Panc1 (cell line): ENCODE results near the gene MYDGF. TPM values are rescaled to one million over a fixed set of nuclear protein-coding genes. Genes with fewer than 3 reads are reported as not detected.

Experiments used
- ATAC-seq: fragments of 200-7000 bp; cut with Tn5 transposase; 2 replicates; pipeline ENCODE4 v1.9.1; 2020; ENCODE audit warnings: mild to moderate bottlenecking, moderate library complexity
- BruUV-seq: library from RNA; stranded (reverse); fragments of 400-500 nt; replicated peaks from 2 replicates; lab custom pipeline; 2021; lab: Mats Ljungman, UMichigan
- CTCF ChIA-PET: fragments of 300-600 bp; sonication (Branson Sonifier 250); formaldehyde crosslinking; loops from one replicate; lab custom pipeline; 2022; ENCODE audit warnings: antibody characterized with exemption; lab: Charles Lee
- POLR2A ChIA-PET: fragments of 300-600 bp; sonication (Branson Sonifier 250); formaldehyde crosslinking; loops from one replicate; lab custom pipeline; 2022; ENCODE audit warnings: antibody characterized with exemption; lab: Charles Lee
- DNase-seq: peaks from one replicate; pipeline ENCODE4 v3.0.0-alpha.2; 2010; ENCODE audit warnings: low read depth, low spot score
- H3K27ac ChIP-seq: 2 replicates; pipeline ENCODE4 v1.5.1; 2011; ENCODE audit warnings: mild to moderate bottlenecking, low read length, inconsistent platforms
- H3K27me3 ChIP-seq: fragments of 200-500 bp; sonication (Bioruptor generic); 2 replicates; pipeline ENCODE4 v1.6.0; 2014; ENCODE audit warnings: low read length, inconsistent platforms; ENCODE audit not compliant: control insufficient read depth, insufficient read depth
- H3K36me3 ChIP-seq: fragments of 200-500 bp; sonication (Bioruptor generic); 2 replicates; pipeline ENCODE4 v1.5.1; 2014; ENCODE audit warnings: inconsistent platforms, mild to moderate bottlenecking, low read length, moderate library complexity; ENCODE audit not compliant: control insufficient read depth, insufficient read depth
- H3K4me1 ChIP-seq: 2 replicates; pipeline ENCODE4 v1.5.1; 2011; ENCODE audit warnings: inconsistent platforms, mild to moderate bottlenecking, low read length, moderate library complexity; ENCODE audit not compliant: control insufficient read depth, insufficient read depth
- H3K4me3 ChIP-seq, 2 experiments: 2 replicates each; pipeline ENCODE4 v1.5.1; 2011 to 2012; ENCODE audit warnings: low read depth in 2 of 2, low read length in 2 of 2, mild to moderate bottlenecking in 2 of 2, inconsistent platforms in 1 of 2, moderate library complexity in 1 of 2
- H3K9me3 ChIP-seq: fragments of 200-500 bp; sonication (Bioruptor generic); 2 replicates; pipeline ENCODE4 v1.5.1; 2014; ENCODE audit warnings: low read depth, mild to moderate bottlenecking, inconsistent platforms, low read length, moderate library complexity; ENCODE audit not compliant: control insufficient read depth, insufficient read depth
- CTCF ChIP-seq: fragments of 450-650 bp; IDR thresholded peaks from 2 replicates; pipeline ENCODE4 v1.5.1; 2017; ENCODE audit warnings: mild to moderate bottlenecking
- POLR2AphosphoS5 ChIP-seq: IDR thresholded peaks from 2 replicates; pipeline ENCODE4 v1.6.1; 2012; ENCODE audit warnings: mild to moderate bottlenecking, low read depth, low read length, moderate library complexity
- REST ChIP-seq, 2 experiments: IDR thresholded peaks; 2 replicates each; pipeline ENCODE4 v1.6.1; 2011 to 2012; ENCODE audit warnings: low read depth in 2 of 2, control low read depth in 1 of 2, low read length in 1 of 2, mild to moderate bottlenecking in 1 of 2, moderate library complexity in 1 of 2; ENCODE audit not compliant: insufficient read depth in 1 of 2
- SIN3A ChIP-seq: IDR thresholded peaks from 2 replicates; pipeline ENCODE4 v1.6.1; 2012; ENCODE audit warnings: low read depth, mild to moderate bottlenecking, low read length, moderate library complexity, borderline replicate concordance; ENCODE audit not compliant: insufficient read depth
- TCF7L2 ChIP-seq: IDR thresholded peaks from 2 replicates; pipeline ENCODE4 v1.6.1; 2011; ENCODE audit warnings: mild to moderate bottlenecking, low read depth, low read length, inconsistent platforms
- in situ Hi-C: cut with HindIII; loops from 2 replicates; pipeline ENCODE4 v1.10.0; 2016; ENCODE audit warnings: low sequenced_read_pairs, low pct_unique_long_range_greater_than_20kb
- intact Hi-C: fragments of 100-400 bp; cut with micrococcal nuclease; formaldehyde crosslinking; loops from one replicate; pipeline ENCODE4 v1.10.0; 2022; ENCODE audit not compliant: unreplicated experiment
- total RNA-seq: library from RNA; stranded (reverse); gene quantifications from one replicate; pipeline ENCODE4 v1.2.1, GENCODE V29; 2021; ENCODE audit not compliant: unreplicated experiment

MYDGF gene
- total RNA-seq, 1 experiment from 2014 or later: 78.1 TPM

- no peak for TF ChIP-seq SIN3A
Measured at GRCh38 chr19:4697304-4697703, 27.2 kb upstream of the MYDGF start (continued).

- Histone ChIP-seq H3K4me1 (peaks cover 3% of the 10 kb centered on the region; the same call in 1 of the 2 replicates), H3K27ac (peak overlapping the region; percentile 35; the same call in 1 of the 2 replicates), H3K9me3 (no peaks in the 10 kb centered on the region), H3K27me3 (no peaks in the 10 kb centered on the region), H3K4me3 (no peak overlapping the region), H3K36me3 (no peaks in the 10 kb centered on the region; the same call in 1 of the 2 replicates)
- TF ChIP-seq POLR2AphosphoS5 (no peak), SIN3A (no peak), CTCF (no peak), REST (IDR thresholded peaks at IDR 0.05; ENCODE audit: insufficient read depth in 1 of 2, low read depth in 2 of 2, low read length in 1 of 2) (no peak), TCF7L2 (no peak)
- intact Hi-C loops: no loop called here
- ATAC-seq: no peak
- POLR2A ChIA-PET: no interaction called here
- BruUV-seq: no TSS peak
- CTCF ChIA-PET: no interaction called here
- in situ Hi-C loops: no loop called here
- DNase-seq: no peak
Measured at GRCh38 chr19:4695224-4695731, 25.1 kb upstream of the MYDGF start.

GRCh38 chr19:4694211-4694987 lies 24.3 kb upstream of the MYDGF start:
- in situ Hi-C loops: no loop called here
- H3K27ac ChIP-seq: peak overlapping the region; percentile 39
- DNase-seq: peak; percentile 88
- ATAC-seq: peak; percentile 82
- BruUV-seq: no TSS peak
- H3K9me3 ChIP-seq: no peaks in the 10 kb centered on the region
- no peak overlapping the region for H3K4me3 ChIP-seq
- H3K4me1 ChIP-seq: peaks cover 3% of the 10 kb centered on the region; the same call in 1 of the 2 replicates
- H3K27me3 ChIP-seq: no peaks in the 10 kb centered on the region
- intact Hi-C loops: no loop called here
- ChIA-PET POLR2A (interaction anchor here (0.6 kb wide), 1 partner anchor 30 kb away, joined by 10 read pairs; no protein-coding TSS in a partner anchor), CTCF (no interaction called here)
- TF ChIP-seq TCF7L2: no peak
- TF ChIP-seq SIN3A: no peak
- no peak for TF ChIP-seq REST (IDR thresholded peaks at IDR 0.05; ENCODE audit: insufficient read depth in 1 of 2, low read depth in 2 of 2, low read length in 1 of 2)
- TF ChIP-seq POLR2AphosphoS5: no peak
- no peak for TF ChIP-seq CTCF
- H3K36me3 ChIP-seq: no peaks in the 10 kb centered on the region; the same call in 1 of the 2 replicates
